HG02884 (cell line): ENCODE results near the gene CNNM3.
"Not testable (repeated sequence)": the region's sequence is repeated elsewhere in the genome, so short reads cannot be mapped to it uniquely, and the experiment has no call there.

ENCODE experiments used
- ATAC-seq: cut with Tn5 transposase; IDR thresholded peaks from one replicate; pipeline ENCODE4 v1.9.1; 2021; ENCODE audit warnings: mild to moderate bottlenecking, moderate library complexity; ENCODE audit not compliant: unreplicated experiment

CNNM3 gene

DNA sequence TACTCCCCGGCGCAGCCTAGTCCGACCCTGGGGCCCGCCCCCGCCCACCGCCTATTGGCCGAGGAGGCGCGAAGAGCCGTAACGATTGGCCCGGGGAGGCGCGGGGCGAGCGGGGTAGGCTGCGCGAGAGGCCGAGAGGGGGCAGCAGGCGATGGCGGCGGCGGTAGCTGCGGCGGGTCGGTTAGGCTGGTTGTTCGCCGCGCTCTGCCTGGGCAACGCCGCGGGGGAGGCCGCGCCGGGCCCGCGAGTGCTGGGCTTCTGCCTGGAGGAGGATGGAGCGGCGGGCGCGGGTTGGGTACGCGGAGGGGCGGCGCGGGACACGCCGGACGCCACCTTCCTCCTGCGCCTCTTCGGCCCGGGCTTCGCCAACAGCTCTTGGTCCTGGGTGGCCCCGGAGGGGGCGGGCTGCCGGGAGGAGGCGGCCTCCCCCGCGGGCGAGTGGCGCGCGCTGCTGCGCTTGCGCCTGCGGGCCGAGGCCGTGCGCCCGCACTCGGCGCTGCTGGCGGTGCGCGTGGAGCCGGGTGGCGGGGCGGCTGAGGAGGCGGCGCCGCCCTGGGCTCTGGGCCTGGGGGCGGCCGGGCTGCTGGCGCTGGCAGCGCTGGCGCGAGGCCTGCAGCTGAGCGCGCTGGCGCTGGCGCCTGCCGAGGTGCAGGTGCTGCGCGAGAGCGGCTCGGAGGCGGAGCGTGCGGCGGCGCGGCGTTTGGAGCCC, at the start of gene CNNM3:
CNNM3 (plus strand) TSS at position 142 of the 709 bp plus-strand sequence; CDS start at position 152, 10 bp downstream.
- ATAC-seq: peak; percentile 83

DNA sequence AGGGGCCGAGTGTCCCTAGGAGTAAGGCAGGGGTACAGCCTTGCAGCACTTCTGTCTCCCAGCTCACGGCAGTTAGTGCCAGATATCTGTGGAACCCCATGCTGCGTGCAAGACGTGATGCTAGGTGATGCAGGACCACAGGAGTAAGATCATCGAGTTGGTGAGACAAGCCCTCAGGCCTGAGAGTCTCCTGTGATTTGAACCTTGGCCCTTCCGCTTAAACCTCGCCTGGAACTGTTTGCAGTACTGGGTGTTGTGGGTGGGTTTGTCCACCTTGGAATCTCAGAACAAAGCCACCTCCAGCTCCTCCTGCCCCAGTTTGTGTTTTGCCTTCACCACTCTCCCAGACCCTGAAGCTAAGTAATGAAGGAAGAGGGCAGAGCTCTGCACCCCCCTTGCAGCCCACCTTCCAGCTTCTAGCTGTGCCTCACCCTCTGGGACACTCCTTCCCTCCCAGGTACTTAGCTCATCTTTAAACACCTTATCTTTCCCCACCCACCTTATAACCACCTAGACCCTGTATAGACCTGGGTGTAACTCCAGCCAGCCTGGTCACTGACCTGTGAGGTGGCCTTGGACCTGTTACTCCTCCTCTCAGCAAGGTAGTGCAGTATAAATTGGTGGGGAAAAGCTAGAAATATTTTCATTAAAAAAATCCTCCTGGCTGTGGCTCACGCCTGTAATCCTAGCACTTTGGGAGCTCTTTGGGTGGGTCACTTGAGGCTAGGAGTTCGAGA, 48.8 kb upstream of the CNNM3 start:
- no peak for ATAC-seq

DNA sequence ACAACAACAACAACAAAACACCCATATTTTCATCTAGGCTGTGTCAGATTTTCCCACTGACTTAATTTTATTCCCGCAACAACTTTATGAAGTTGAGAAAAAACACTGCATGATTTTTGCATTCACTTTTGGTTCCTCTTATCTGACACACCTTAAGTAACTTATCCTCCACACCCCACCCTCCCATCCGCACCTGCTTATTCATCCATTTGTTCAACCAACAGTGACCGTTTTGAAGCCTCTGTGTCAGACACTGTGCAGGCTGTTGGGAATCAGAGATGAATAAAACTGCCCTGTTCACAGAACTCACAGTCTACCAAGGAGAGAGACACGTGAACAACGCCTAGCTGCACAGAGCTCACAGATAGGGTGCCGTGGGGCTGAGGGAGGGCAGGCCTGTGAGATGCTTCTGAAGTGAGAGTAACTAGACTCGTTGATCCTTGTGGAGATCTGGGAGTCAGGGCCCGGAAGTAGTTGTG, 47.9 kb upstream of the CNNM3 start:
- ATAC-seq: no peak

GRCh38 chr2:96769814-96770213, 46.3 kb upstream of the CNNM3 start:
- no peak for ATAC-seq

GRCh38 chr2:96770442-96771202, 45.4 kb upstream of the CNNM3 start:
- no peak for ATAC-seq

DNA sequence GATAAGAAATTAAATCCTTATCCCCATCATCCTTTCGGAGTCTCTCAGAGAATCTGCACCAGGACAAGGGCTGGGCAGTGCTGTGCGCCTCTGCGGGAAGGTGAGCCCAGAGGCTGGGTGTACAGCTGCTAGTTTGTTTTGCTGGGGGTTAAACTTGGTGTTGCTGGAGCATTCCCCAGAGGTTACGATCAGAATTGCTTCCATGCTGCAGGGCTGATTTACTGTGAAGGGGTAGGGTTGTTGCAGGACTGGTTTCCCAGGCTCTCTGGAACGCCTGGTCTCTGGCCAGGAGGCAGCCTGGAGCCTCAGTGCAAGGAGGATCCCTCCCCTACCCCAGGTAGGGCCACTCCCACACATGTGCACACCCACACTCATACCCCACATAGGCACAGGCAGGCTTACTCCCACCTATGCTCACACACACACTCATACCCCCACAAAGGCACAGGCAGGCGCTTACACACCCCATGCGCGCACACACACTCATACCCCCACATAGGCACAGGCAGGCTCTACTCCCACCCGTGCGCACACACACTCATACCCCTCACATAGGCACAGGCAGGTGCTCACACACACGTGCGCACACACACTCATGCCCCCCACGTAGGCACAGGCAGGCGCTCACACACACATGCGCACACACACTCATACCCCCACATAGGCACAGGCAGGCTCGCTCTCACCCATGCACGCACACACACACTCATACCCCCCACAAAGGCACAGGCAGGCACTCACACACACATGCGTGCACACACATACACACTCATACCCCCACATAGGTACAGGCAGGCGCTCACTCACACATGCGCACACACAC, 44.1 kb upstream of the CNNM3 start:
- no peak for ATAC-seq

- peak; percentile 40 for ATAC-seq
These were observed 43.0 kb upstream of the CNNM3 start for GRCh38 chr2:96772903-96773671.

GRCh38 chr2:96773922-96774321, 42.1 kb upstream of the CNNM3 start:
- ATAC-seq: no peak

- ATAC-seq: no peak
These were observed 40.9 kb upstream of the CNNM3 start for GRCh38 chr2:96775160-96775559.

DNA sequence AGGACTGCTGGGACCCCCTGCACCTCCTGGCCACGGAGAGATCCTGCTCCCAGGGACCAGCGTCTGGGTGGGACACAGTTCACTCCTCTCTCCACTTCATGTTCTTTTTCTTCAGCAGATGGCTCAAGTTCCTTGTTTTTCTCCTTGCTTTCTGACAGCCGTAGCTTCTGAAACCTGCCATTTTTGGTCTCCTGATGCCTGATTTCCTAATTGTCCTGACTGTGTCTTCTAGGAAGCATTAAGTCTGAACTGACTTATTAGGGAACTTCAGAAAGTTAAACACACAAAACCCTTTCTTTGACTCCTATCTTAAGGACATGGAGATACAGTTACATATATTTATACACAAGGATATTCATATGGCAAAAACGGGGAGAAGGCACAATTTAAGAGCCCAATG, 32.7 kb upstream of the CNNM3 start:
- no peak for ATAC-seq

GRCh38 chr2:96787411-96787810, 28.7 kb upstream of the CNNM3 start:
- ATAC-seq: no peak

GRCh38 chr2:96788442-96789244, 27.4 kb upstream of the CNNM3 start:
- ATAC-seq: no peak

DNA sequence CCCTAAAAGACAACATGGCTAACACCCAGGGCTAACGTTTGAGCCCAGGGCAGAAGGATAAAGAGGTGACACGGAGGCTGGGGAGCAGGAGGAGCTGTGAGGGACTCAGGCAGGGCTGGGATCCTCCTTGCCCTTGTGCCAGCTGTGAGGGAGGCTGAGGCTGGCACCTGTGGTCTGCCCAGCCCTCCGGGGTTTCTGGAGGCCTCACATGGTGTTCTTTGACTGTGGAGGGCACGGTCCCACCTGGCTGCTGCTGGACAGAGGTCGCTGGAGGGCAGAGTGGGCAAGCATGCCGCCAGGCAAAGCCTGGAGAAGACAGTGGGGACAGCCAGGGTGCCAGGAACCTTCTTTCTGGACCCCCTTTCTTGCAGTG, 26.8 kb upstream of the CNNM3 start:
- ATAC-seq: no peak

- no peak for ATAC-seq
These were observed 23.0 kb upstream of the CNNM3 start for GRCh38 chr2:96792772-96793749.

DNA sequence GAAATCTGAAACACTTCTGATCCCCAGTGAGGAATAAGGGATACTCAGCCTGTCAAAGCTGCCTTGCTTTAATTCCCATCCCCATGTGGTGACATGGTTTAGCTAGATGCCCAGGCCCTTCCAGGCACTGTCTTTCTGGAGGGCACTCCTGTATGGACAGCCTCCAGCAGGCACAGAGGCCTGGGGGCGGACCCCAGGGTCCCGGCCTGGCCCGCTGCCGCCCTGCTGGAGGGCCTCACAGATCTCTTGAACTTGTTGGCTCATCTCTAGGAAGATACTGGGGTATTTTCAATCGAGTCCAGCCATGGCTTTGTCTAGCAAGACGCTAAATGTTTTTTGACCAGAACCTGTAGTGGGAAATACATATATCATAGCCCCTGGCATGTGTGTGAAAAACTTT, 21.0 kb upstream of the CNNM3 start:
- ATAC-seq: no peak

DNA sequence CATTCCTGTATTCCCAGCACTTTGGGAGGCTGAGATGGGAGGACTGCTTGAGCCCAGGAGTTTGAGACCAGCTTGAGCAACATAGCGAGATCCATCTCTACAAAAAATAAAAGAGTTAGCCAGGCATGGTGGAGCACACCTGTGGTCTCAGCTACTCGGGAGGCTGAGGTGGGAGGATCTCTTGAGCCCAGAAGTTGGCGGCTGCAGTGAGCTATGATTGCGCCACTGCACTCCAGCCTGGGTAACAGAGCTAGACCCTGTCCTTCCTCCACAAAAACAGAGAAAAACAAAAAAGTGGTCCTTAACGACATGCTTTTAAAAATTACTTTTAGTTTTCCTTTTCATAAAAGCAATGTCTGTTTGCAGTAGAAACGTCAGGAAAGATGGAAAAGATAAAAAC, 19.6 kb upstream of the CNNM3 start:
- not testable (repeated sequence) for ATAC-seq

GRCh38 chr2:96797066-96797625, 18.9 kb upstream of the CNNM3 start:
- ATAC-seq: no peak
